ENCODE measurements around the gene BBX. TPM values are rescaled to one million over a fixed set of nuclear protein-coding genes. Genes with fewer than 3 reads are reported as not detected.

BBX gene
- total and polyA plus RNA-seq, 4 donors, result 4.7 to 25.1 (median 20.5) TPM

DNA sequence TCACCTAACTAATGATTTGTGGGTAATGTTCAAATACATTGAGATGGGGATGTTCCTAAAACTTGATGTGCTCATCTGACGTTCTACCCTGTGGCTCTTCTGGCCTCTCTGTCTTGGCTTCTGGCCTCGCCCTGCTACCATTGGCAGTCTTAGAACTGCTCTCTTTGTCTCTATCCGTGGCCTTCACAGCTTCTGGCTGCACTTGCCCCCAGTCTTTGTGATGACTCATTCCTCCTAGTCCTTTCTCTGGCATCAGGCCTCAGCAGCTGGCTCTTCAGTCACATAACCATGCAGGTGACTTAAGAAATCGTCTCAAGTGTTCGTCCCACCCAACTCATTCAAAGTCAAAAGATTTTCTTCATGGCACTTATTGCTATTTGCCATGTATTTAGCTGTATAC, 188.1 kb downstream of the BBX start (continued):
- no peak for TF ChIP-seq NR2F2 (IDR thresholded peaks at IDR 0.05)
- TF ChIP-seq FOXA1 (IDR thresholded peaks at IDR 0.05), result no peak

DNA sequence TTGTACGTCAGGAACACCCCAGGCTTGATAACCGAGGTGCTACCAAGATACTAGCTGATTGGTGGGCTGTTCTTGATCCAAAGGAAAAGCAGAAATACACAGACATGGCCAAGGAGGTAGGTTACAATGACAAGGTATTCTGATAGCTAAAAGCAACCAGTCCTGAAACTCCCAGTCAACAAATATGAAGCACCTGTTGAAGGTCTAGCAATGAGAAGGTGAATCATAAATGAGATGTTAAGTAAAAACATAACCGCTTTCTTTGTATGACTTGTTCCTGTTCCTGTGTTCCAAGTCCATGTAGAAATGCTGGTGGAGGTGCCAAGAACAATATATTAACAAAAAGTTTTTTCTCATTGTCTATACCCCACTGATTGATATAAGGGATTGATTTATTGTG, 194.0 kb downstream of the BBX start:
- H3K9me3 ChIP-seq (ENCODE audit: control insufficient read depth in 4 of 4, low read length in 3 of 4), result no peaks in the 10 kb centered on the region
- no peak overlapping the region for H3K9ac ChIP-seq (ENCODE audit: low read depth in 1 of 2, low read length in 2 of 2)
- peaks cover 0 to 11% (median 5%) of the 10 kb centered on the region in 4 donors for H3K36me3 ChIP-seq (ENCODE audit: control insufficient read depth in 4 of 4, insufficient read depth in 3 of 4, low read depth in 1 of 4, low read length in 3 of 4)
- TF ChIP-seq RXRA (IDR thresholded peaks at IDR 0.05) (no peak), HNF4A (conservative IDR thresholded peaks at IDR 0.05) (no peak), HNF4G (IDR thresholded peaks at IDR 0.05) (no peak), GABPA (IDR thresholded peaks at IDR 0.05 in 1 of 2, conservative IDR thresholded peaks at IDR 0.05 in 1 of 2) (no peak), SP1 (IDR thresholded peaks at IDR 0.05) (no peak), EGR1 (IDR thresholded peaks at IDR 0.05; ENCODE audit: low read depth in 2 of 2) (no peak), FOXA2 (IDR thresholded peaks at IDR 0.05) (no peak), RAD21 (IDR thresholded peaks at IDR 0.05) (no peak), JUND (IDR thresholded peaks at IDR 0.05) (no peak), TAF1 (conservative IDR thresholded peaks at IDR 0.05) (no peak), YY1 (IDR thresholded peaks at IDR 0.05) (no peak), NR2F2 (IDR thresholded peaks at IDR 0.05) (no peak), FOXA1 (IDR thresholded peaks at IDR 0.05) (no peak)
- TF ChIP-seq, protein P1, sequence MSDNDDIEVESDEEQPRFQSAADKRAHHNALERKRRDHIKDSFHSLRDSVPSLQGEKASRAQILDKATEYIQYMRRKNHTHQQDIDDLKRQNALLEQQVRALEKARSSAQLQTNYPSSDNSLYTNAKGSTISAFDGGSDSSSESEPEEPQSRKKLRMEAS (IDR thresholded peaks at IDR 0.05), result no peak
- TF ChIP-seq, protein P2, sequence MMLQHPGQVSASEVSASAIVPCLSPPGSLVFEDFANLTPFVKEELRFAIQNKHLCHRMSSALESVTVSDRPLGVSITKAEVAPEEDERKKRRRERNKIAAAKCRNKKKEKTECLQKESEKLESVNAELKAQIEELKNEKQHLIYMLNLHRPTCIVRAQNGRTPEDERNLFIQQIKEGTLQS (IDR thresholded peaks at IDR 0.05), result no peak
- TF ChIP-seq, protein P3, sequence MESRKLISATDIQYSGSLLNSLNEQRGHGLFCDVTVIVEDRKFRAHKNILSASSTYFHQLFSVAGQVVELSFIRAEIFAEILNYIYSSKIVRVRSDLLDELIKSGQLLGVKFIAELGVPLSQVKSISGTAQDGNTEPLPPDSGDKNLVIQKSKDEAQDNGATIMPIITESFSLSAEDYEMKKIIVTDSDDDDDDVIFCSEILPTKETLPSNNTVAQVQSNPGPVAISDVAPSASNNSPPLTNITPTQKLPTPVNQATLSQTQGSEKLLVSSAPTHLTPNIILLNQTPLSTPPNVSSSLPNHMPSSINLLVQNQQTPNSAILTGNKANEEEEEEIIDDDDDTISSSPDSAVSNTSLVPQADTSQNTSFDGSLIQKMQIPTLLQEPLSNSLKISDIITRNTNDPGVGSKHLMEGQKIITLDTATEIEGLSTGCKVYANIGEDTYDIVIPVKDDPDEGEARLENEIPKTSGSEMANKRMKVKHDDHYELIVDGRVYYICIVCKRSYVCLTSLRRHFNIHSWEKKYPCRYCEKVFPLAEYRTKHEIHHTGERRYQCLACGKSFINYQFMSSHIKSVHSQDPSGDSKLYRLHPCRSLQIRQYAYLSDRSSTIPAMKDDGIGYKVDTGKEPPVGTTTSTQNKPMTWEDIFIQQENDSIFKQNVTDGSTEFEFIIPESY (IDR thresholded peaks at IDR 0.05), result no peak
- TF ChIP-seq, protein P4, sequence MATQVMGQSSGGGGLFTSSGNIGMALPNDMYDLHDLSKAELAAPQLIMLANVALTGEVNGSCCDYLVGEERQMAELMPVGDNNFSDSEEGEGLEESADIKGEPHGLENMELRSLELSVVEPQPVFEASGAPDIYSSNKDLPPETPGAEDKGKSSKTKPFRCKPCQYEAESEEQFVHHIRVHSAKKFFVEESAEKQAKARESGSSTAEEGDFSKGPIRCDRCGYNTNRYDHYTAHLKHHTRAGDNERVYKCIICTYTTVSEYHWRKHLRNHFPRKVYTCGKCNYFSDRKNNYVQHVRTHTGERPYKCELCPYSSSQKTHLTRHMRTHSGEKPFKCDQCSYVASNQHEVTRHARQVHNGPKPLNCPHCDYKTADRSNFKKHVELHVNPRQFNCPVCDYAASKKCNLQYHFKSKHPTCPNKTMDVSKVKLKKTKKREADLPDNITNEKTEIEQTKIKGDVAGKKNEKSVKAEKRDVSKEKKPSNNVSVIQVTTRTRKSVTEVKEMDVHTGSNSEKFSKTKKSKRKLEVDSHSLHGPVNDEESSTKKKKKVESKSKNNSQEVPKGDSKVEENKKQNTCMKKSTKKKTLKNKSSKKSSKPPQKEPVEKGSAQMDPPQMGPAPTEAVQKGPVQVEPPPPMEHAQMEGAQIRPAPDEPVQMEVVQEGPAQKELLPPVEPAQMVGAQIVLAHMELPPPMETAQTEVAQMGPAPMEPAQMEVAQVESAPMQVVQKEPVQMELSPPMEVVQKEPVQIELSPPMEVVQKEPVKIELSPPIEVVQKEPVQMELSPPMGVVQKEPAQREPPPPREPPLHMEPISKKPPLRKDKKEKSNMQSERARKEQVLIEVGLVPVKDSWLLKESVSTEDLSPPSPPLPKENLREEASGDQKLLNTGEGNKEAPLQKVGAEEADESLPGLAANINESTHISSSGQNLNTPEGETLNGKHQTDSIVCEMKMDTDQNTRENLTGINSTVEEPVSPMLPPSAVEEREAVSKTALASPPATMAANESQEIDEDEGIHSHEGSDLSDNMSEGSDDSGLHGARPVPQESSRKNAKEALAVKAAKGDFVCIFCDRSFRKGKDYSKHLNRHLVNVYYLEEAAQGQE (IDR thresholded peaks at IDR 0.05), result no peak
- TF ChIP-seq, protein P5, sequence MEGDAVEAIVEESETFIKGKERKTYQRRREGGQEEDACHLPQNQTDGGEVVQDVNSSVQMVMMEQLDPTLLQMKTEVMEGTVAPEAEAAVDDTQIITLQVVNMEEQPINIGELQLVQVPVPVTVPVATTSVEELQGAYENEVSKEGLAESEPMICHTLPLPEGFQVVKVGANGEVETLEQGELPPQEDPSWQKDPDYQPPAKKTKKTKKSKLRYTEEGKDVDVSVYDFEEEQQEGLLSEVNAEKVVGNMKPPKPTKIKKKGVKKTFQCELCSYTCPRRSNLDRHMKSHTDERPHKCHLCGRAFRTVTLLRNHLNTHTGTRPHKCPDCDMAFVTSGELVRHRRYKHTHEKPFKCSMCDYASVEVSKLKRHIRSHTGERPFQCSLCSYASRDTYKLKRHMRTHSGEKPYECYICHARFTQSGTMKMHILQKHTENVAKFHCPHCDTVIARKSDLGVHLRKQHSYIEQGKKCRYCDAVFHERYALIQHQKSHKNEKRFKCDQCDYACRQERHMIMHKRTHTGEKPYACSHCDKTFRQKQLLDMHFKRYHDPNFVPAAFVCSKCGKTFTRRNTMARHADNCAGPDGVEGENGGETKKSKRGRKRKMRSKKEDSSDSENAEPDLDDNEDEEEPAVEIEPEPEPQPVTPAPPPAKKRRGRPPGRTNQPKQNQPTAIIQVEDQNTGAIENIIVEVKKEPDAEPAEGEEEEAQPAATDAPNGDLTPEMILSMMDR (IDR thresholded peaks at IDR 0.05; ENCODE audit: low read depth, low read length, missing input control), result no peak
- no peaks in the 10 kb centered on the region for H3K4me1 ChIP-seq (ENCODE audit: control insufficient read depth in 4 of 4, insufficient read depth in 4 of 4, low read length in 3 of 4)
- 97% methylated on average over 3 of the region's 3 CpGs for WGBS
- no peak for DNase-seq (ENCODE audit: low spot score)
- no peak overlapping the region for H3K4me3 ChIP-seq (ENCODE audit: low read depth in 1 of 3, low read length in 3 of 3)
- no peaks in the 10 kb centered on the region for H3K27me3 ChIP-seq (ENCODE audit: control insufficient read depth in 4 of 4, insufficient read depth in 4 of 4, low read length in 3 of 4)
- H3K27ac ChIP-seq (ENCODE audit: low read depth in 1 of 2, low read length in 2 of 2), result no peak overlapping the region
